Kidney epithelial cell (primary cell): Measurements from ENCODE around the gene PYHIN1. TPM values are rescaled to one million over a fixed set of nuclear protein-coding genes. Genes with fewer than 3 reads are reported as not detected.

Source experiments
- DNase-seq: peaks from one replicate; pipeline ENCODE4 v3.0.0-alpha.2; 2010; ENCODE audit warnings: low read depth
- H3K27me3 ChIP-seq: 2 replicates; pipeline ENCODE4 v1.6.0; 2011; ENCODE audit warnings: low read length; ENCODE audit not compliant: control insufficient read depth, insufficient read depth
- H3K36me3 ChIP-seq: 2 replicates; pipeline ENCODE4 v1.5.1; 2011; ENCODE audit warnings: low read length; ENCODE audit not compliant: control insufficient read depth, insufficient read depth
- H3K4me3 ChIP-seq: 2 replicates; pipeline ENCODE4 v1.5.1; 2011; ENCODE audit warnings: low read depth, mild to moderate bottlenecking, control low read depth, low read length
- CTCF ChIP-seq: IDR thresholded peaks from 2 replicates; pipeline ENCODE4 v1.5.1; 2011; ENCODE audit warnings: mild to moderate bottlenecking, moderate library complexity, low read length, control low read depth, inconsistent platforms; ENCODE audit not compliant: insufficient read depth, poor library complexity, severe bottlenecking
- total RNA-seq: library from RNA; depleted of rRNA; stranded (reverse); fragments of >200 nt; gene quantifications from 2 replicates; pipeline ENCODE4 v1.2.3, GENCODE V29; 2015

The PYHIN1 gene
- total RNA-seq, 1 donor from 2014 or later = not detected

DNA sequence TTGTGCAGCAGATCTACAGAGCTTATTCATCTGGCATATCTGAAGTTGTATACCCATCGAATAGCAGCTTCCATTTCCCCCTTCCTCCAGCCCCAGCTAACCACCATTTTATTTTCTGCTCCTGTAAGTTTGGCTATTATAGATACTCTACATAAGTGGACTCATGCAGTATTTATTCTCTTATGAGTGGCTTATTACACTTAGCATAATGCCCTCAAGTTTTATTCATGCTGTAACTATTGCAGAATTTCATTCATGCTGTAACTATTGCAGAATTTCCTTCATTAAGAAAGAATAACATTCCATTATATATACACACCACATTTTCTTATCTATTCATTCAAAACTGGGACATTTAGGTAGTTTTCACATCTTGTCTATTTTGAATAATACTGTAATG is 47.9 kb downstream of the PYHIN1 start:
- H3K4me3 ChIP-seq = no peak overlapping the region
- H3K36me3 ChIP-seq = no peaks in the 10 kb centered on the region
- H3K27me3 ChIP-seq = no peaks in the 10 kb centered on the region
- no peak for TF ChIP-seq CTCF
- no peak for DNase-seq

- DNase-seq = no peak
- no peak overlapping the region for H3K4me3 ChIP-seq
- no peaks in the 10 kb centered on the region for H3K27me3 ChIP-seq
- TF ChIP-seq CTCF = no peak
- no peaks in the 10 kb centered on the region for H3K36me3 ChIP-seq
These were observed 51.9 kb downstream of the PYHIN1 start for GRCh38 chr1:158983235-158983634.

DNA sequence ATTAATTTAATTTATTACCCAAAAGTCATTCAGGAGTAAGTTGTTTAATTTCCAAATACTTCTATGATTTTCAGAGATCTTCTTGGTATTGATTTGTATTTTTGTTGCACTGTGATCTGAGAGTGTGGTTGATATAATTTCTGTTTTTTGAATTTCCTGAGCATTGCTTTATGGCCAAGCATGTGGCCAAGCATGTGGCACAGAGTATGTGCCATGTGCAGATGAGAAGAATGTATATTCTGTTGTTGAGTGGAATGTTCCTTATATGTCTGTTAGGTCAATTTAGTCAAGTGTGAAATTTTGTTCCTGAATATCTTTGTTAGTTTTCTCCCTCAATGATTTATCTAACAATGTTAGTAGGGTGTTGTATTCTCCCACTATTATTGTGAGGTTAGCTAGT is 53.0 kb downstream of the PYHIN1 start:
- Histone ChIP-seq H3K36me3 (no peaks in the 10 kb centered on the region), H3K4me3 (no peak overlapping the region), H3K27me3 (no peaks in the 10 kb centered on the region)
- no peak for DNase-seq
- TF ChIP-seq CTCF = no peak

GRCh38 chr1:158989424-158989823 is 58.1 kb downstream of the PYHIN1 start:
- no peak for TF ChIP-seq CTCF
- DNase-seq = no peak
- no peaks in the 10 kb centered on the region for H3K36me3 ChIP-seq
- no peaks in the 10 kb centered on the region for H3K27me3 ChIP-seq
- H3K4me3 ChIP-seq = no peak overlapping the region

GRCh38 chr1:158992787-158993312 is 61.5 kb downstream of the PYHIN1 start:
- Histone ChIP-seq H3K27me3 (no peaks in the 10 kb centered on the region), H3K4me3 (no peak overlapping the region), H3K36me3 (no peaks in the 10 kb centered on the region)
- no peak for TF ChIP-seq CTCF
- DNase-seq = no peak

DNA sequence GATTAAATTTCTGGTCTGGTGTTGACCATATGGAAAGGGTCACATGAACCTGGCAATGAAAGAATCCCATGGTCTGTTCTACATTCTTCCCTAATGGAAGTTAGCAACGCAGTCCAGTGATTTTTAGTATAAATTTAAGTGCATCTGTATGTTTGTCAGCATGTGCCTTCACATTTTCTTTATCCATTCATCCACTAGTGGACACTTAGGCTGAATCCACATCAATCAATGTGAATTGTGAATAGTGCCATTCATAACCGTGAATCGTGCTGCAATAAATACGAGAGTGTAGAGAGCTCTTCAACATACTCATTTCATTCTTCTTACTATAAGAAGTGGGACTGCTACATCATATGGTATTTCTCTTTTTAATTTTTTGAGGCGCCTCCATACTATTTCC is 65.6 kb downstream of the PYHIN1 start:
- no peak for DNase-seq
- no peak overlapping the region for H3K4me3 ChIP-seq
- no peaks in the 10 kb centered on the region for H3K27me3 ChIP-seq
- no peaks in the 10 kb centered on the region for H3K36me3 ChIP-seq
- TF ChIP-seq CTCF = no peak
